Mucosa of rectum (tissue), 2 donors: ENCODE measurements around the gene EML1.

Source experiments
- H3K27ac ChIP-seq, 2 donors: one replicate each; pipeline ENCODE4 v1.7.0; 2013; ENCODE audit warnings: inconsistent platforms in 2 of 2, low read depth in 2 of 2, low read length in 2 of 2
- H3K27me3 ChIP-seq, 2 donors: one replicate each; pipeline ENCODE4 v1.7.0; 2013; ENCODE audit warnings: low read length in 2 of 2; ENCODE audit not compliant: control insufficient read depth in 2 of 2, insufficient read depth in 2 of 2
- H3K36me3 ChIP-seq, 2 donors: one replicate each; pipeline ENCODE4 v1.7.0; 2013; ENCODE audit warnings: low read length in 2 of 2; ENCODE audit not compliant: control insufficient read depth in 2 of 2, insufficient read depth in 2 of 2
- H3K4me1 ChIP-seq, 2 donors: one replicate each; pipeline ENCODE4 v1.7.0; 2013; ENCODE audit warnings: low read length in 2 of 2, mild to moderate bottlenecking in 1 of 2; ENCODE audit not compliant: control insufficient read depth in 2 of 2, insufficient read depth in 2 of 2
- H3K4me3 ChIP-seq, 2 donors: one replicate each; pipeline ENCODE4 v1.7.0; 2013; ENCODE audit warnings: low read length in 2 of 2
- H3K9ac ChIP-seq, 2 donors: one replicate each; pipeline ENCODE4 v1.7.0; 2013; ENCODE audit warnings: low read length in 2 of 2, low read depth in 1 of 2, mild to moderate bottlenecking in 1 of 2
- H3K9me3 ChIP-seq, 2 donors: one replicate each; pipeline ENCODE4 v1.7.0; 2013; ENCODE audit warnings: low read length in 2 of 2; ENCODE audit not compliant: control insufficient read depth in 2 of 2
- donor health status: healthy.
- donor health status: Normal muscosa, but diverticular disease.

Gene EML1

DNA sequence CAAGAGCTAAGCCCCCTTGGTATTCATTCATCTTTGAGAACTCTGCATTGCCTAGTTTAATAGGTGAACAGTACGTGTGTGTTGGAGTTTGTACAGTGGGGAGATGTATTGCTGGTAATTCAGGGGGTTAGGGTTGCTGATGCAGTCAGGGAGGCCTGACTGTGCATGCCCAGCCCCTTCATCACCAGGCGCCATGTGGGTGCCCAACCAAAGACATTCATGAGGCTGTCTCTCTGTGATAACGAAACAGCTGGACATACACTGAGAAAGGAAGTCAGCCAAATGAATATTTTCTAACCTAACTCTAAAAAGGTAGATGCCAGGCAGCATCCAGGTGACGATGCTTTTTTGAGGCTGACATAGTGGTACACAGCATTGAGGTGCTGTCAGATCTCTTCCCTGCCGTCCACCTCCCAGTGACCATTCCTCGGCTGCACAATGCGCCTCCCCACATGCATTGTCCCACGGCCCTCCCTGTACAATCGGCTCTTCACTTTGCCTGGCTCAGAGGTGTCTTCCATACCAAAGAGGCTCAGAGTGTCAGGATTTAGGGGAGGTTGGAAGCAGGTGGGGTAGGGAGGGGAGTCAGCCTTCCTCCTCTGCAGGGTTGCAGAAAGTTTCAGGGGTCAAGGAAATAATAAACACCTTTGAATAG, 19.0 kb downstream of the EML1 start:
- Histone ChIP-seq H3K27me3 (no peaks in the 10 kb centered on the region), H3K9me3 (no peaks in the 10 kb centered on the region), H3K4me1 (no peaks in the 10 kb centered on the region), H3K4me3 (no peak overlapping the region), H3K36me3 (no peaks in the 10 kb centered on the region), H3K9ac (no peak overlapping the region), H3K27ac (no peak overlapping the region)

- Histone ChIP-seq H3K4me3 (no peak overlapping the region), H3K9me3 (no peaks in the 10 kb centered on the region), H3K27me3 (no peaks in the 10 kb centered on the region), H3K27ac (no peak overlapping the region), H3K9ac (no peak overlapping the region), H3K36me3 (no peaks in the 10 kb centered on the region), H3K4me1 (no peaks in the 10 kb centered on the region)
These were observed 19.7 kb downstream of the EML1 start for GRCh38 chr14:99812892-99813291.

GRCh38 chr14:99815696-99816095, 22.5 kb downstream of the EML1 start:
- Histone ChIP-seq H3K9me3 (no peaks in the 10 kb centered on the region), H3K36me3 (no peaks in the 10 kb centered on the region), H3K4me1 (no peaks in the 10 kb centered on the region), H3K27me3 (no peaks in the 10 kb centered on the region), H3K4me3 (no peak overlapping the region), H3K27ac (no peak overlapping the region), H3K9ac (no peak overlapping the region)

DNA sequence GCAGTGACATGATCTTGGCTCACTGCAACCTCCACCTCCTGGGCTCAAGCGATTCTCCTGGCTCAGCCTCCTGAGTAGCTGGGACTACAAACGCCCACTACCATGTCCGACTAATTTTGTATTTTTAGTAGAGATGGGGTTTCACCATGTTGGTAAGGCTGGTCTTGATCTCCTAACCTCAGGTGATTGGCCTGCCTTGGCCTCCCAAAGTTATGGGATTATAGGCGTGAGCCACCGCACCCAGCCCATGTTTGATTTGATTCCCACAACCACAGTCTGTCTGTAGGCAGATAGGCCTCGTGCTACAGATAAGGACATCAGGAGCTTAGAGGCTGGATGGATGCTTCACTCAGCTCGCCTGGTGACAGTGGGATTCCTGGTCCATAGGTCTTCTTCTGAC, 23.0 kb downstream of the EML1 start:
- no peaks in the 10 kb centered on the region for H3K36me3 ChIP-seq
- no peaks in the 10 kb centered on the region for H3K9me3 ChIP-seq
- H3K27me3 ChIP-seq, result no peaks in the 10 kb centered on the region
- no peak overlapping the region for H3K9ac ChIP-seq
- no peaks in the 10 kb centered on the region for H3K4me1 ChIP-seq
- H3K27ac ChIP-seq, result no peak overlapping the region
- H3K4me3 ChIP-seq, result no peak overlapping the region

DNA sequence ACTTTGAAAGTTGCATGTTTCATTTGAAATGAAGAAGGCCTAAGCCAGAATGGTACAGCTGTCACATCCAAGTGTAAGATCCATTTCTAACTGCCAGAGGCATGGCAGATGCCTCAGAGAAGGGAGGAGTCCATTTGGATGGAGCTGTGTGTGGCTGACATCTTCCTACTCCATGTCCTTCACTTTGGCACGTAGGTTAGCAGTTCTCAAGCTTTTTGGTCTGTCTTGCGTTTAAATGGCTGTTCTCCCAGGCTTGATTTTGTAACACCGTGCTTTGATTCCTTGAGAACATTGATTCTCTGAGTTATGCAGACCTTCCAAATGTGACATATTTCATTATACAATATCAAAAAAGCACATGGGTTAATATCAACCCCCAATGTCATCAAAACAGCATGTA, 23.4 kb downstream of the EML1 start:
- H3K27ac ChIP-seq, result no peak overlapping the region
- H3K9ac ChIP-seq, result no peak overlapping the region
- no peaks in the 10 kb centered on the region for H3K27me3 ChIP-seq
- H3K9me3 ChIP-seq, result no peaks in the 10 kb centered on the region
- H3K4me1 ChIP-seq, result no peaks in the 10 kb centered on the region
- H3K4me3 ChIP-seq, result no peak overlapping the region
- no peaks in the 10 kb centered on the region for H3K36me3 ChIP-seq

- Histone ChIP-seq H3K9me3 (no peaks in the 10 kb centered on the region), H3K27me3 (no peaks in the 10 kb centered on the region), H3K36me3 (no peaks in the 10 kb centered on the region), H3K9ac (no peak overlapping the region), H3K4me1 (no peaks in the 10 kb centered on the region), H3K27ac (no peak overlapping the region), H3K4me3 (no peak overlapping the region)
These were observed 24.1 kb downstream of the EML1 start for GRCh38 chr14:99817331-99817730.

DNA sequence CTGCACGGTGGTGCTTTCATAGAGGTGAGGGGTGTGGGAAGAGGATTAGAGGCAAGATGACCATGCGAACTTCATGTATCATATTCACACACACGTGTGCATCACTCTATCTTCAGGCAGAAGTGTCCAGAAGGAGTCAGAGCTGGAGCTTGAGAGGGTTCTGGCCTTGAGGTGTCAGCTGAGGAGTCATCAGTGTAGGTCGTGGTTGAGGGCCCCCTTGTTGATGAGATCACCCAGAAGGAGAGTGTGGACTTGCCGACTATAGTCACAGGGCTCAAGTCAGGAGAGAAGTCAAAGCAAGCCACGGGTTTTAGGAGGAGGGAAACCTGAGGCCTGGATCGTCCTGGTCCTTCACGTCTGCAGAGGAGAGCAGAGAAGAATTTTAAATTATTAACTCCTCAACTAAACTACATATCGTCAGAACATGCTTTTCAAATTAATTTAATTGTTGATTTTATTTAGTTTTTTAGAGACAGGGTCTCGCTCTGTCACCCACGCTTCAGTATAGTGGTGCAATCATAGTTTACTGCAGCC, 25.4 kb downstream of the EML1 start:
- Histone ChIP-seq H3K27me3 (peaks cover 0 to 3% of the 10 kb centered on the region in 2 donors), H3K9ac (no peak overlapping the region), H3K4me3 (no peak overlapping the region), H3K27ac (no peak overlapping the region), H3K9me3 (no peaks in the 10 kb centered on the region), H3K36me3 (no peaks in the 10 kb centered on the region), H3K4me1 (no peaks in the 10 kb centered on the region)

DNA sequence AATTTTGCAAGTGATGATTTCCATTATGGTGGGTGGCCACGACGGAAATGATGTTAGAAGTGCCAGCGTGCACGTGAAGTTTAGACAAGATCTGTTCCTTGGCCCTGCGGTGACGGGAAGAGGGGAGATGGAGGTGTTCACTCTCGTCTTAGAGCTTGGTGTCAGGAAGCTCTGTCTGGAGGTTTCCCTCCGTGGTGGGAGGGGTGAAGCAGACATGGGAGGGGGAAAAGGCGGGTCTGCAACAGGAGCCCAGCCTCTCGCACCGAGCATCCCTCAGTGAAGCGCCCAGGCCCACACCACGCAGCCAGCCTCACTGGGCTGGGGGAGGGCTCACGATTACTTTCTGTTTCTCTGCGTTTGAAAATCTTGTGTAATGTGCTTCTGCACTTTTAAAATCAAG, 26.3 kb downstream of the EML1 start:
- Histone ChIP-seq H3K27me3 (peaks cover 0 to 3% of the 10 kb centered on the region in 2 donors), H3K4me1 (no peaks in the 10 kb centered on the region), H3K9me3 (no peaks in the 10 kb centered on the region), H3K4me3 (no peak overlapping the region), H3K9ac (no peak overlapping the region), H3K27ac (no peak overlapping the region), H3K36me3 (no peaks in the 10 kb centered on the region)

GRCh38 chr14:99820702-99821331, 27.6 kb downstream of the EML1 start:
- H3K9me3 ChIP-seq, result no peaks in the 10 kb centered on the region
- no peak overlapping the region for H3K4me3 ChIP-seq
- H3K27ac ChIP-seq, result no peak overlapping the region
- H3K27me3 ChIP-seq, result peaks cover 0 to 3% of the 10 kb centered on the region in 2 donors
- no peaks in the 10 kb centered on the region for H3K4me1 ChIP-seq
- H3K9ac ChIP-seq, result no peak overlapping the region
- H3K36me3 ChIP-seq, result no peaks in the 10 kb centered on the region

- Histone ChIP-seq H3K9ac (no peak overlapping the region), H3K4me3 (no peak overlapping the region), H3K27ac (no peak overlapping the region), H3K4me1 (no peaks in the 10 kb centered on the region), H3K9me3 (no peaks in the 10 kb centered on the region), H3K27me3 (peaks cover 0 to 3% of the 10 kb centered on the region in 2 donors), H3K36me3 (no peaks in the 10 kb centered on the region)
These were observed 28.6 kb downstream of the EML1 start for GRCh38 chr14:99821519-99822508.
